Forelimb muscle (tissue), 1 donor: Measurements from ENCODE around the gene FOXN3. TPM values are rescaled to one million over a fixed set of nuclear protein-coding genes. Genes with fewer than 3 reads are reported as not detected.
"Not testable (repeated sequence)": the region's sequence is repeated elsewhere in the genome, so short reads cannot be mapped to it uniquely, and the experiment has no call there.

Experiments
- DNase-seq: peaks from one replicate; pipeline ENCODE4 v3.0.0-alpha.2; 2013; ENCODE audit warnings: low read depth
- polyA plus RNA-seq: library from polyadenylated mRNA; unstranded; fragments of 120-200 nt; gene quantifications from one replicate; pipeline ENCODE4 v1.2.1, GENCODE V29; 2013; ENCODE audit not compliant: insufficient read length

The FOXN3 gene
- polyA plus RNA-seq, 1 donor: 70.1 TPM

DNA sequence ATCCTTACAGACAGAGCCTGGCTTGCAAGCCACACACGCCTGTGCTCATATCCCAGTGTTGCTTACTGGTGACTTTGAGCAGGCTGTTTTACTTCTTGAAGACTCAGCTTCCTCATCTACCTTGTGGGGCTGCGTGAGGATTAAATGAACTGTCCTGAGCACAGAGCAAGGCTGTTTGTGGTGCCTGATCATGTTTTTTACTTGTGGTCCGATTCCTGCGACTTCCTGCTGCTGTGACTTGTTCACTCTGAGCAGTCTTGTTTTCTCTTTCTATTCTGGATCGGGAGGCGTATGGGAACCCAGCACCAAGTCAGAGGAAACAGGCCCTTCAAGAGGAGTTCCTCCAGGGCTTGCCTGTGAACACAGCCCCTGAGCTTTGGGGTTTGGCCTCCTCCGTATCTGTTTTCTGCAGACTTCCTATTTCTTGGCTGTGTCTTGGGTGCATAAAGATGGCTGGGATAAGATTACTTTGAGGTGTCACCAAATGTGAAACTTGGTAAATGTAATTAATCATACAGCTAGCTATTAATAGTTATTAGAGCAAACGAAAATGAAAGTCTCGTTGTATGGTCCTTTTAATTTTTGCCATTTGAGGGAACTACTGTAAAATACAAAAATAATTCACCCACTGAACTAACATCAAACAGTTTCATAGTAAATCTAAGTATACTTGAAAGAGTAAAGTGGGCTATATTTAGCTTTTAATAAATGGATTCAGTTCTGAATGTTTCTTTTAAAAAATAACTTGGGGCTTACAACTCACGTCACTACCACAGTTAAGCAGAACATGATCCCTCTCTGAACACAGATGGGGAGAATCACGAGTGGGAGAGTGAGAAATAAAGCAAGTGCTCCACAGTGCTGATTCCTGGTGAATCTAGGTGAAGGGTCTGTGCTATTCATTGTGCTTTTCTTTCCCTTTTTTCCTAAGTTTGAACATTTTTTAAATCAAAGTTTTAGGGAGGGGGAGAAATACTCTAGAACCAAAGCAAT lies 251.5 kb downstream of the FOXN3 start:
- no peak for DNase-seq

DNA sequence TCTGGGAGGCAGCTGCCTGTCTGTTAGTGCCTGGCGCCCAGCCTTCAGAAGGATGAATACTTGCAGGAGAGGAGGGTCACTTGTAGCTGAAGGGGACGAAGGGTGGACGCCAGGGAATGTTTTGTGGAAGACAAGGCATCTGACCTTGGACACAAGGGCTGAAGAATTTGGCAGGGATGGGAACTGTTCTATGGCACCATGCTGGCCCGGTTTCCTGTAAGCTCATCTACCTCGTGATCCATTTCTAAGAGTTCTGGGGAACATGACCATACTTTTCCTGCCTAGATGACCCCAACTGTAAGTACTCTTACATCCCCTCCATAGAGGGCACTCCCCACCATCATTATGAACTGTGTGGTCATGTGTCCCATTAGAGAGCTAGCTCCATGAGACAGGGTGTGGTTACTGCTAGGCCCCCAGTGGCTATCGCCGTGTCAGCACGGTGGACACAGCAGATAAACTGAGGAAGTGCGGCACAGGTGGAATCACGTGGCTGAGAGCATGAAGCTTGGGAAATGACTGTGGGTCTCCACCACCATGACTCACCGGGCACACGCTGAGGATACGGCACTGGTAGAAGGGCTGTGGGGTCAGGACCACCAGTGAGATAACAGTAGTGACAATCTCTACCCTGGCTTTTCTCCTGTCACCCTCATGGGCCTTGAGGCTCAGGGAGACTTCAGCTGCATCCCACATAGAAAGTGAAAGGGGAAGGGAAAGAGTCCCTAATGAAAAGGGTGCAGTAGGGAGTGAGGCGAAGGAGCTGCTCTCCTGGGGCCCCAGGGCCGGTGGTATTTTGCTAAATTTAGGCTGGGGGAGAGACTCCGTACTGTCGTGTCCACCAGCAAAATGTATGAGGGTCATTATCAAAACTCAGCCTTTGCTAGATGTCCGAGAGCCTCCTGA lies 252.6 kb downstream of the FOXN3 start:
- DNase-seq: no peak

- DNase-seq: no peak
Measured at GRCh38 chr14:89163031-89163636, 253.9 kb downstream of the FOXN3 start.

DNA sequence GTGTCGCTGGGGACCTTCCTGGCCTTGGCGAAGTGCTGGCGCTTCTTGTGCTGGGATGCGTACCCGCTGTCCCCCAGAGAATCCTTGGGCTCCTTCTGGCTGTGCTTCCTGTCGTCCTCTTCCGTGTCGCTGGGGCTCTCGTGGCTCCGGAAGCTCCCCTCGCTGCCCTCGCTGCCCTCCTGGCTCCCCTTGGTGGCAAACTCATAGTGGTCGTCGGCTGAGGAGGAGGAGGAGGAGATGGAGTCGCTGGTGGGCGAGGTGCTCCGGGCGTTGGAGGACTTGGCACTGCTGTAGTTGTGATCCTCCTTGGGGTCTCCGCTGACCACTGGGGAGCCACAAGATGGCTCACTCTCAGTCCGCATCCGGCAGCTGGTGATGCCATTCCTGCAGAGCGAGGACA lies 254.4 kb downstream of the FOXN3 start:
- DNase-seq: no peak

DNA sequence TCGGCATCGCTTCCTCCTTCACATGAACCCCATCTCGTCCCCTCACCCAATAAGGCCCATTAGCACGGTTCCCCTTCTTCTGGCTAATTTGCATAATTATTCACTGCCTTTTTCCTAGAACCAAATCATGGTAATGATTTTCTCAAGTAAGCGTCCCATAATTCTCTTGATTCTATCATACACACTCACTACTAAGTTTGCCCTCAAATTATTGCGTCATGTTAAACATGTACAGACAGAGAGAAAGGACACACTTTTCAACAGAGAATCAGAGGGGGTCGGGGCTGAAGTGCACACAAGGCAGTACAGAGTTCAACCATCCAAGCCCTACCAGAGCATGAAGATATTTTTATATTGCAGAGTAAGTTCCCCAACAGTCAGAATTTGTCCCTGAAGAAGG lies 256.6 kb downstream of the FOXN3 start:
- DNase-seq: no peak

DNA sequence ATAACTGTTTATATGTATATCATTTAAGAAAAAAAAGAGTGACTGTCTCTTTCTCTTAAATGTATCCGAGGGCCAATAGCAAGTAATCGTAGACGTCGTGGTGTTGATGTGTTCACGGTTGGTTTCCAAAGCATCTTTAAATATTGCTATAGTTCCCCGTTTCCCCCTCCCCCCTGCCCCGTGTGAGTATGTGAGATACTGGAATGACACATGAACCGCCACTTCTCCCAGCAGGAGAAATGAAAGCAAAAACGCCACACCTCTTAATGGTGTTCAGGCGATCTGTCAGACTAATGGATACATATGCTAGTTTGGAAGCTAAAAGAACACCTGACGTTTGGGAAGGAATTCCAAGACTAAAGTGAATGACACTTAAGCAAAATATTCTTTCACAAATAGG lies 258.3 kb downstream of the FOXN3 start:
- DNase-seq: no peak

DNA sequence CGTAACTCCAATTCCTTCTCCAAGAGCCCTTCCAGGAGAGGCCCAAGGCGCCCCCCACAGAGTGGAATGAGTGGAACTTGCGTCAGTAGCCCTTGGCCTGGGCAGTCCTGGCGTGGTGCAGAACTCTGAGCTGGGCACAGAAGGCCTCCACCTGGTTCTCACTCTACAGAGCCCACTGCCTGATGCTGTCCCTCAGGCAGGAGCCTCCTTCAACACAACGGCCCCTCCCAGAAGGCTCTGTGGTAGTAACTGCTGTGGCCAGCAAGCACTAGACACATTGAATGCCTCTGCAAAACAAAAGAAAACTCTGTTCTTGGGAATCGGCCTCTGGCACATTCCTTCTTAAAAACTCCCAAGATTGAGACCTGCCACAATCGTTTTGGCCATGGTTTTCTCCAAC lies 258.9 kb downstream of the FOXN3 start:
- DNase-seq: not testable (repeated sequence)

DNA sequence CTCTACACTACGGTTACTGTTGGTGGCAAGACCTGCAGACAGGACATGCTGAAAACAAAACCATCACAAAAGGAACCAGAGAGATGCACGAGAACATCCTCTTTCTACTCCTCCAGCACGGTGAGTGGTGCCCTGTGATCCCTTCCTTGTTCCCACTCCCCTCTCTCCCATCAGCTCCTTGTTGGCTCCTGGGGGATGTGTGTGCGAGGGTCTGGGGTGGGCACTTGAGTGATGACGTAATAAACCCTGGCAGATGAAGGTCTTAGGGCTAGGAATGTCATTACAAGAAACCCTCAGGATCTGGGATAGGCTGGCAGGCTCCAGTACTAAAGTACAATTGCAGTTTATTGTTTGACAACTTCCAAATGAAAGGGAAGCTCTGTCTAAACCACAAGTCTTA lies 261.5 kb downstream of the FOXN3 start:
- no peak for DNase-seq

DNA sequence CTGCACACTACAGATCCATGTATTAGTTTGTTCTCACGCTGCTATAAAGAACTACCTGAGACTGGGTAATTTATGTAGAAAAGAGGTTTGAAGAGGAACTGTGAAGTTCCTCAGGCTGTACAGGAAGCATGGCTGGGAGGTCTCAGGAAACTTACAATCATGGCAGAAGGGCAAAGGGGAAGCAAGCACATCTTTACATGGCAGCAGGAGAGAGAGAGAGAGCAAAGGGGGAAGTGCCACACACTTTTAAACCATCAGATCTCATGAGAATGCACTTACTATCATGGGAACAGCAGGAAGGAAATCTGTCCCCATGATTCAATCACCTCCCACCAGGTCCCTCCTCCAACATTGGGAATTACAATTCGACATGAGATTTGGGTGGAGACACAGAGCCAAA lies 265.3 kb downstream of the FOXN3 start:
- not testable (repeated sequence) for DNase-seq

DNA sequence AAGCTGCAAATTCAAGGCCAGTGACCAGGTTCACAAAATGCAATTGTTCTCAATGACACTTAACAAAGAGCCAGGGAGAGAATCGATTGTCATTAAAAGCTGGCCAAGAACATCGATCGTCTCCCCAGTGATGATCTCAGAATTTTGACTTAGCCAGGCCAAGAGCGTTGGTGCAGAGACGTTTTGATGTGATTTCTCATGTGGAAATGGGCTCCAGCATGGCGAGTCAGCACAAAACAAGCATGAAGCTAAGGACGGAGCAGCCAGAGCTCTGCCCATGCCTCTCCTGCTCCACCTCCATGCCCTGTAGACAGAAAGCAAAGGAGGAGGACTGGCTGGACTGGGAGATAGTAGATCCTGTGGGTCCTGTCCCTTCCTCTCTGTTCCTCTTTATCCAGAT lies 270.8 kb downstream of the FOXN3 start:
- no peak for DNase-seq

- DNase-seq: no peak
Measured at GRCh38 chr14:89144642-89145041, 272.4 kb downstream of the FOXN3 start.

DNA sequence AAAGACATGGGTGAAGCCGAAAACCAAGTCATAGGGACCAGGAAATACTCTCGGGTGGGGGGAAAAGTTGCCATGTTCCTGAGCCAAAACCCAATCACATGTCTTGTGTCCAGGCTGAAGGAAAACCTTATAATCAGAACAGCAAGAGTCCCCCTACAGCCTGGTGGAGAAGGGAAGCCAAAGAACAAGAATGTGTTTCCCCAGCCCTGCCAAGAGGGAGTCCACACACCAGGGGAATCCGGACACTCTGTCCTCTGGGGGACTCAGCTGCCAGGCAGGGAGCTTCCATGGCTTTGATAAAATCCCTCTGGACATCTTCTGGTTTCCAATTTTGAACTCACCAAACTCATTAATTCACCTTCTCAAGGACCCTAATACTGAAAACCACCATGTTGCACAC lies 273.0 kb downstream of the FOXN3 start:
- DNase-seq: no peak

GRCh38 chr14:89143595-89143994 lies 273.4 kb downstream of the FOXN3 start:
- no peak for DNase-seq

GRCh38 chr14:89142366-89142765 lies 274.7 kb downstream of the FOXN3 start:
- DNase-seq: no peak

DNA sequence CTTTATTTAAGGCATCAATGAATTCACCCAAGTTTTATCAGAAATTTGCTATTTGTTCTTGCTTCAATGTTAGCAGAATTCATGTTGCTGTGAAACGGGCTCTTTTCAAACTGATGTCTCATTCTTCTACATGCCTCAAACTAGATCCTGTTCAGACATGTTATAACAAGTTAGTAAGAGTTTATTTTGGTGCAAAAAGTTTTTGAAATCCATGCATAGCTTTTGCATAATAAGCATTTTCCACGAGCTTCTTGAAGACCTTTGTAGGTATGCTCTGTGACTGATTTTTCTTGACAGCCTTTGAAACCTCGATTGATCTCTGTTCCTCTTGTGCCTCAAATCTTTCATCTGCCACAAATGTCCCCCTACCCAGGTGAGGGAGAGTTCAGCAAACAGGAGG lies 275.2 kb downstream of the FOXN3 start:
- no peak for DNase-seq

GRCh38 chr14:89140326-89140725 lies 276.7 kb downstream of the FOXN3 start:
- no peak for DNase-seq

DNA sequence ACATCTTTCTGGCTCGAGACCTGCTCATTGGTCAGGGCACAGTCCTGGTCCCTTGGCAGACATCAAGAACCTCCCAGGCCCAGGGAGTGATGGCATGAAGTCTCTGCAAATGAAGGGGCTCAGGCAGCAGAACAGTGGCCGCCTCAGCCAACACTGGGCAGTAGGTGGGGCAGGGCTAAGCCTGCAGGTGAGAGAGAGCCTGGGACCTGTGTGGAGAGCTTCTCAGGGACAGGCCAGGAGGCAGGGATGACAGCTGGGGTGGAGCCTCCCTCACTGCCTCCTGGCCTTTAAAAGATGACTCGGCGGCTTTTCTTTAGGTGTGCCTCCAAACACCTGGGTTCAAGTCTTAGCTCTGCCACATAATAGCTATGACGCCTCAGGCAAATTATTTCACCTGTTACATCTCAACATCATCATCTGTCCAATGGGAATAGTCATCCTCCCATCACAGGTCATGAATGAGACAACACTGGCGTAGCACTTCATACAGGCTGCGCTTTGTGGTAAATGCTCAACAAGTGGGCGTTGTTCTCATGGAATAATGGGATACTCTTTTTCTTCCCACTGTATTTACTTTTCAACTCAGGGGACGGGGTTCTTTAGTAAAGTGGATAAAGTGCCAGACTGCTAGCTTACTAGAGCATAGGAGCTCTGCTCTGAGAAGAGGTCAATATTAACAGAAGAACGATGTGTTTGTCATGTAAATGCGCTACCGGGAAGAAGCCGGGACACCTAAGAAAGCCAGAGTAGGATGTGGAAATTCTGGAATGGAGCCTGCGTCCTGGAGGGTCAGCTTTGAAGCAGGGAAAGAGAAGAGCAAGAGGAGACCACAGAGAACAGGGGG lies 277.4 kb downstream of the FOXN3 start:
- no peak for DNase-seq

- DNase-seq: no peak
Measured at GRCh38 chr14:89138846-89139245, 278.2 kb downstream of the FOXN3 start.

- no peak for DNase-seq
Measured at GRCh38 chr14:89137526-89138163, 279.4 kb downstream of the FOXN3 start.

DNA sequence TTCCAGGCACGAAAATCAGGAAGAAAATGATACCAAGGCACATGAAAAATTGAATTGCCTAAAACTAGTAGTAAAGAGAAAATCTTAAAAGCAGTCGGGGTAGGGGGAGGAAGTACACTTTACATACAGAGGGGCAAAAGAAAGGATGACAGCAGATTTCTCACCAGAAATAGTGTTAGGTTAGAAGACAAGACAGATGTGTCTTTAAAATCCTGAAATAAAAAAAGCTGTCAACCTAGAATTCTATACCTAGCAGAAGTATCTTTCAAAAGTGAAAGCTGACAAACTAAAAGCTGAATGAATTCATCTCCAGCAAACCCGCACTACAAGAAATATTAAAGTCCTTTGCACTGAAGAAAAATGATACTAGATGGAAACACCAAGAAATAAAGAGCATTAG lies 280.4 kb downstream of the FOXN3 start:
- DNase-seq: no peak

- no peak for DNase-seq
Measured at GRCh38 chr14:89134640-89135039, 282.4 kb downstream of the FOXN3 start.
